Measurements from ENCODE around the gene ST7L. TPM values are rescaled to one million over a fixed set of nuclear protein-coding genes. Genes with fewer than 3 reads are reported as not detected.
"Not testable (repeated sequence)": the region's sequence is repeated elsewhere in the genome, so short reads cannot be mapped to it uniquely, and the experiment has no call there.

ST7L gene
- total RNA-seq, 1 experiment from 2014 or later = 22.5 TPM

GRCh38 chr1:112493351-112493750 is 125.6 kb downstream of the ST7L start:
- no peak for DNase-seq (ENCODE audit: low spot score)

- no peak for DNase-seq (ENCODE audit: low spot score)
Observed at GRCh38 chr1:112492076-112492475, 126.9 kb downstream of the ST7L start.

GRCh38 chr1:112488141-112488540 is 130.8 kb downstream of the ST7L start:
- DNase-seq (ENCODE audit: low spot score) = no peak

- not testable (repeated sequence) for DNase-seq (ENCODE audit: low spot score)
Observed at GRCh38 chr1:112487686-112488085, 131.3 kb downstream of the ST7L start.

- DNase-seq (ENCODE audit: low spot score) = not testable (repeated sequence)
Observed at GRCh38 chr1:112486063-112486462, 132.9 kb downstream of the ST7L start.

GRCh38 chr1:112478314-112478713 is 140.6 kb downstream of the ST7L start:
- no peak for DNase-seq (ENCODE audit: low spot score)

GRCh38 chr1:112477550-112477949 is 141.4 kb downstream of the ST7L start:
- DNase-seq (ENCODE audit: low spot score) = no peak

Small RNA genes within 50 kb of the gene (small RNA-seq; reads per million reads assigned to genes)
- gene RNU7-70P = not detected

Other genes starting within 250 kb of the ST7L start
- gene CTTNBP2NL, start 222.9 kb downstream of the ST7L start, total RNA-seq (2014; rRNA removed; shearing (Covaris generic)) = 4.9 and 5.2 TPM in 2 replicates
- 0.28 and 1.0 TPM in 2 replicates for gene WNT2B, start 110.2 kb downstream of the ST7L start, total RNA-seq (2014; rRNA removed; shearing (Covaris generic))
- 132 and 133 TPM in 2 replicates for gene CAPZA1, start 691 bp upstream of the ST7L start, total RNA-seq (2014; rRNA removed; shearing (Covaris generic))
- gene MOV10, start 55.5 kb upstream of the ST7L start, total RNA-seq (2014; rRNA removed; shearing (Covaris generic)) = 94.5 and 125 TPM in 2 replicates
- gene RHOC, start 88.0 kb upstream of the ST7L start, total RNA-seq (2014; rRNA removed; shearing (Covaris generic)) = 374 and 385 TPM in 2 replicates
- gene PPM1J, start 96.2 kb upstream of the ST7L start, total RNA-seq (2014; rRNA removed; shearing (Covaris generic)) = 0.56 and 2.1 TPM in 2 replicates

All from HT-29 (cell line).